GM19099 (cell line): ENCODE results near the gene HTT.

Experiments used
- POLR2A ChIP-seq: IDR thresholded peaks from 3 replicates; pipeline ENCODE4 v1.6.1; 2011; ENCODE audit warnings: low read depth; ENCODE audit not compliant: insufficient read length; ENCODE audit errors: extremely low read depth

HTT gene

DNA sequence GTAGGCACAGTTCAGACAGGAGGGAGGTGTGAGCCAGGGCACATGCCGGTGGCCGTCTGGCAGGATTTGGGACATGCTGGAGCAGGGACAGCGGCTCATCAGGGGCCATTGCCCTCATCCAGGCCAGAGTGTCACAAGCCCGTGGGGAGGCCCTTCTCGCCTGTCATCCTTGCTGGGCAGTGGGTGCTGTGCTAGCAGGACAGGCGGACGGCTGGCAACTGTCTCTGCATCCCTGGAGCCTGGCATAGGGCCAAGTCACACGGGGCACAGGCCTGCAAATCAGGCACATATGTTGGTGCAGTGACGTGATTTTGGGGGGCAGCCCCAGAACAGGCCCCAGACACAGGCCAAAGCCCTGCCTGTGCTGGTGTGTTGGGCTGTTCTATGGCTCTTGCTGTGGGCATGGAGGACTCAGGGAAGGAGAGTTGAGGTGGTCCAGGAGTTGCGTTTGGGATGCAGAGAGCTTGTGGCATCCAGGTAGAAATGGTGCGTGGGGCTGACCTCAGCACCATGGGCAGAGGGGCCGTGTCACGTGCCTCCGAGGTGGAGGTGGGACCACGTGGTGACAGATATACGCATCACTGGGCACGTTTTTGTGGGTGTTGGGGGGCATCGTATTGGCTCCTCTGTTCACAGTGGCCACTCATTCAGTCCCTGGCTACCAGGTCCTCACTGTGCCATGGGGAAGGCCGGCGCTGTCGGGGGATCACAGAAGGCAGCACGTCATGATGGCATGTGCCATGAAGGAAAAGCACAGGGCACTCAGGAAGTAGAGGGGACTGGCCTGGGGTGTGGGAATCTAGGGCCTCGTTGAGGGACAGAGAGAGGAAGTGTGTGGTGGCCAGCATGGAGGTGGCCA is 159.9 kb downstream of the HTT start:
- TF ChIP-seq POLR2A = no peak

DNA sequence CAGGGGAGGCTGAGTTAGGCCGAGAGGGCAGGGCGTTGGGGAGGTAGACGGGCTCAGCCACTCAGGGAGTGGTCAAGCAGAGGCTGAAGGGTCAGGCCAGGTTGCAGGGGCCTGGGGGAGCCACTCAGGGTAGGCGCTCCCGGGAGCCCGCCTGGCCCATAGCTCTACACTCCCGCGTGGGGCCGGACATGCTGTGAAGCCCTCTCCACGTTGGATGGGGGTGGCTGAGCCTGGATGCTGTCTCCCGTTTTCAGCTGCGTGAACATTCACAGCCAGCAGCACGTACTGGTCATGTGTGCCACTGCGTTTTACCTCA is 160.5 kb downstream of the HTT start:
- TF ChIP-seq POLR2A = no peak

DNA sequence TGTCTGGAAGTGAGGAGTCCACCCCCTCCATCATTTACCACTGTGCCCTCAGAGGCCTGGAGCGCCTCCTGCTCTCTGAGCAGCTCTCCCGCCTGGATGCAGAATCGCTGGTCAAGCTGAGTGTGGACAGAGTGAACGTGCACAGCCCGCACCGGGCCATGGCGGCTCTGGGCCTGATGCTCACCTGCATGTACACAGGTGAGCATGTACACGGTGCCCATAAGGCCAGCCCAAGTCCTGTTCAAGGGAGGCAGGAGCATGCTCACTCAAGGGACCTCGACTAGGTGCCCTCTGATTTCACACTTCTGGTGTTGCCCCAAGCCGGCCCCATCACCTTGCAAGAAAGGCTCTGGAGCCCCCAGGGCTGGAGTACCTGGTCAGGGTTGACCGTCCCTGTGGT is 161.1 kb downstream of the HTT start:
- no peak for TF ChIP-seq POLR2A

DNA sequence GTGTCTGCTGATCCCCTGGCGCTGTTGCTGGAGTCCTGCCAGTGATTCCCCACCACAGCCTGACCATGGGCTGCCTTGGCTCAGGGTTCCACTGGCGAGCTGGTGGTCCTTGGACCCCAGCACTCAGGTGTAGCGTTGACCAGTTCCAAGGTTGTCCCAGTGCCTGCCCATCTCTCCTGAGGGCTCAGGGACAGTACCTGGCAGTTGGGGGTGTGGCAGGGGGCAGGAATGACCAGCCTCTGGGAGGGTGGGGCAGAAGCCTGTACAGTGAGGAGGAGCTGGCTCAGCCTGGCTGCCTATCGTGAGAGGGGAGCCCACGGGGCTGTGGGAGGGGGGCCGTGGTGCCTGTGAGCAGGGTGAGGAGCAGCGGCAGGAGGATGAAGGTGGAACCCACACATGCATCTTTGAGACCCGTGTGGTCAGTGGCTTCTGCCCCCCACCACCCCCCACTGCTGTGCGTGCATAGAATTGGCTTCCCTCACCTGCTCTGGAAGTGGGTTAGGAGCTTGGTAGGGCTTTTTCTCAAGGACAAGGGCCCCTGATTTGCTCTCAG is 161.9 kb downstream of the HTT start:
- TF ChIP-seq POLR2A = no peak

DNA sequence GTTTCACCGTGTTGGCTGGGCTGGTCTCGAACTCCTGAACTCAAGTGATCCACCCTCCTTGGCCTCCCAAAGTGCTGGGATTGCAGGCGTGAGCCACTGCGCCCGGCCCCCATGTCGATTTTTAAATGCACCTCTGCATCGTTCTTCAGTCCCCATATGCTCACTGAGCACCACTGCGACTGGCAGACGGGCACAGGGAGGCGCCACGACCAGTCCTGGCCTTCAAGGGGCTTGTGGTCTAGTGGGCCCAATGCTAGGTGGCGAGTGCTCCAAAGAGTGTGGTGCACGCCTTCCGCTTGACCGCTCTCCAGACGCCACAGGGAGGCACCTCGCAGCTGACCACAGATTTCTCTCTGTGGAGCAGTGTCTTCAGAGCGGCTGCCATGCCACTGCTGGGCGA is 162.8 kb downstream of the HTT start:
- no peak for TF ChIP-seq POLR2A

DNA sequence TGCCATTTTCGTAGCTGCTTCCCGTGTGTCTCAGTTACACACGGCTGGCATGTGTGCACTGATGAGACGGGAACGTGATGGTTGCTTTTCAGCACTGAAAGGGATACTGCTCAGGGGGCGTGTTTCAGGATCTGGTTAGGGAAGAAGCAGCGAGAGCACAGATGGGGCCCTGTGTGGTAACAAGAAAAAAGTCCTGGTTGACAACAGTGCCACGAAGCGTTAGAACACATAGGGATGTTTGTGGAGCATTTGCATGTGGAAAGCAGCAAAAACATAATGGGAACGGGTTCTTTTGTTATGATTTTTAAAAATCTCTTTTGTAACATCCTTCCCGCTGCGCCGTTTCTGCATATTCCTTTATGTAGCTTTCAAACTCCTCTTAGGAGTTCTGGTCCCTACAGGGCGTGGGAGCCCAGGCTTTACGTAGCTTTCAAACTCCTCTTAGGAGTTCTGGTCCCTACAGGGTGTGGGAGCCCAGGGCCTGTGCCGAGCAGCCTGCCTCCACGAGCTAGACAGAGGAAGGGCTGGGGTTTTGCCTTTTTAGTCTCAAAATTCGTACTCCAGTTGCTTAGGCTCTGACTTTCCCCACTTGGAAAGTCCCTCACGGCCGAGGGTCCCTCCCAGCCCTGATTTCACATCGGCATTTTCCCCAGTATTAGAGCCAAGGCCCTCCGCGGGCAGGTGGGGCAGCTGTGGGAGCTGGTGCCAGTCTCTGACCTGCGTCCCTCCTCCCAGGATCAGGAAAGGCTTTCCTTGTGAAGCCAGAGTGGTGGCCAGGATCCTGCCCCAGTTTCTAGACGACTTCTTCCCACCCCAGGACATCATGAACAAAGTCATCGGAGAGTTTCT is 163.5 kb downstream of the HTT start:
- TF ChIP-seq POLR2A = no peak

DNA sequence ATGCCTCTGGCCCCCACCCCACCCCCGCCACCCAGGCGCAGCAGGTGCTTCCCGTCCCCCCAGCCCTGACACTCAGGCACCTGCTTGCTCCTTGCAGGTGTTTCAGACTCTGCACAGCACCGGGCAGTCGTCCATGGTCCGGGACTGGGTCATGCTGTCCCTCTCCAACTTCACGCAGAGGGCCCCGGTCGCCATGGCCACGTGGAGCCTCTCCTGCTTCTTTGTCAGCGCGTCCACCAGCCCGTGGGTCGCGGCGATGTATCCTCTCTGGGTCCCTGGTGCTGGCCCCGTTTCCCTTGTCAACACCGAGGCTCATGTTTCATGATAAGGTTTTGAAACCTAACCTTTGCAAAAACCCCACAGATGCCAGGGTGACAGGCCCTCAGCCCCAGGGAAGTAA is 164.2 kb downstream of the HTT start:
- TF ChIP-seq POLR2A = no peak

DNA sequence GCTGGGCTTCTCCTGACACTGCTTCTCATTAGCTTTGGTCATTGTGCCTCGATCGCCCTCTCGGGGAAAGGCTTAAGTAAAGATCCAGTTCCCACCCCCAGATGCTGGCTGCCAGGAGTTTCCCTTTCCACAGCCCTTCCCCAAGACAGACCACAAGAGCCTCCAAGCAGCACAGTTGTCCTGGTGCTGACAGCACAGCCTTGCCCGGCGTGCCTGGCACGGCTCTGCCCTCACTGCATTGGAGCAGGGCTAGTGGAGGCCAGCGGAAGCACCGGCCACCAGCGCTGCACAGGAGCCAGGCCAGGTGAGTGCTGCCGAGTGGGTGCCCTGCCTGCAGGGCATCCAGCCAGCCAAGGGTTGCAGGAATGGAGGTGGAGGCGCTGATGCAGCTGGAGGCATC is 164.8 kb downstream of the HTT start:
- no peak for TF ChIP-seq POLR2A

DNA sequence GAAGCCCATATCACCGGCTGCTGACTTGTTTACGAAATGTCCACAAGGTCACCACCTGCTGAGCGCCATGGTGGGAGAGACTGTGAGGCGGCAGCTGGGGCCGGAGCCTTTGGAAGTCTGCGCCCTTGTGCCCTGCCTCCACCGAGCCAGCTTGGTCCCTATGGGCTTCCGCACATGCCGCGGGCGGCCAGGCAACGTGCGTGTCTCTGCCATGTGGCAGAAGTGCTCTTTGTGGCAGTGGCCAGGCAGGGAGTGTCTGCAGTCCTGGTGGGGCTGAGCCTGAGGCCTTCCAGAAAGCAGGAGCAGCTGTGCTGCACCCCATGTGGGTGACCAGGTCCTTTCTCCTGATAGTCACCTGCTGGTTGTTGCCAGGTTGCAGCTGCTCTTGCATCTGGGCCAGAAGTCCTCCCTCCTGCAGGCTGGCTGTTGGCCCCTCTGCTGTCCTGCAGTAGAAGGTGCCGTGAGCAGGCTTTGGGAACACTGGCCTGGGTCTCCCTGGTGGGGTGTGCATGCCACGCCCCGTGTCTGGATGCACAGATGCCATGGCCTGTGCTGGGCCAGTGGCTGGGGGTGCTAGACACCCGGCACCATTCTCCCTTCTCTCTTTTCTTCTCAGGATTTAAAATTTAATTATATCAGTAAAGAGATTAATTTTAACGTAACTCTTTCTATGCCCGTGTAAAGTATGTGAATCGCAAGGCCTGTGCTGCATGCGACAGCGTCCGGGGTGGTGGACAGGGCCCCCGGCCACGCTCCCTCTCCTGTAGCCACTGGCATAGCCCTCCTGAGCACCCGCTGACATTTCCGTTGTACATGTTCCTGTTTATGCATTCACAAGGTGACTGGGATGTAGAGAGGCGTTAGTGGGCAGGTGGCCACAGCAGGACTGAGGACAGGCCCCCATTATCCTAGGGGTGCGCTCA is 165.8 kb downstream of the HTT start:
- TF ChIP-seq POLR2A = no peak

DNA sequence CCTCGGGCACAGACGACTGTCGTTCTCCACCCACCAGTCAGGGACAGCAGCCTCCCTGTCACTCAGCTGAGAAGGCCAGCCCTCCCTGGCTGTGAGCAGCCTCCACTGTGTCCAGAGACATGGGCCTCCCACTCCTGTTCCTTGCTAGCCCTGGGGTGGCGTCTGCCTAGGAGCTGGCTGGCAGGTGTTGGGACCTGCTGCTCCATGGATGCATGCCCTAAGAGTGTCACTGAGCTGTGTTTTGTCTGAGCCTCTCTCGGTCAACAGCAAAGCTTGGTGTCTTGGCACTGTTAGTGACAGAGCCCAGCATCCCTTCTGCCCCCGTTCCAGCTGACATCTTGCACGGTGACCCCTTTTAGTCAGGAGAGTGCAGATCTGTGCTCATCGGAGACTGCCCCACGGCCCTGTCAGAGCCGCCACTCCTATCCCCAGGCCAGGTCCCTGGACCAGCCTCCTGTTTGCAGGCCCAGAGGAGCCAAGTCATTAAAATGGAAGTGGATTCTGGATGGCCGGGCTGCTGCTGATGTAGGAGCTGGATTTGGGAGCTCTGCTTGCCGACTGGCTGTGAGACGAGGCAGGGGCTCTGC is 166.5 kb downstream of the HTT start:
- TF ChIP-seq POLR2A = no peak

DNA sequence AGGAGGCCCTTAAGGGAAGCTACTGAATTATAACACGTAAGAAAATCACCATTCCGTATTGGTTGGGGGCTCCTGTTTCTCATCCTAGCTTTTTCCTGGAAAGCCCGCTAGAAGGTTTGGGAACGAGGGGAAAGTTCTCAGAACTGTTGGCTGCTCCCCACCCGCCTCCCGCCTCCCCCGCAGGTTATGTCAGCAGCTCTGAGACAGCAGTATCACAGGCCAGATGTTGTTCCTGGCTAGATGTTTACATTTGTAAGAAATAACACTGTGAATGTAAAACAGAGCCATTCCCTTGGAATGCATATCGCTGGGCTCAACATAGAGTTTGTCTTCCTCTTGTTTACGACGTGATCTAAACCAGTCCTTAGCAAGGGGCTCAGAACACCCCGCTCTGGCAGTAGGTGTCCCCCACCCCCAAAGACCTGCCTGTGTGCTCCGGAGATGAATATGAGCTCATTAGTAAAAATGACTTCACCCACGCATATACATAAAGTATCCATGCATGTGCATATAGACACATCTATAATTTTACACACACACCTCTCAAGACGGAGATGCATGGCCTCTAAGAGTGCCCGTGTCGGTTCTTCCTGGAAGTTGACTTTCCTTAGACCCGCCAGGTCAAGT is 167.5 kb downstream of the HTT start:
- no peak for TF ChIP-seq POLR2A

DNA sequence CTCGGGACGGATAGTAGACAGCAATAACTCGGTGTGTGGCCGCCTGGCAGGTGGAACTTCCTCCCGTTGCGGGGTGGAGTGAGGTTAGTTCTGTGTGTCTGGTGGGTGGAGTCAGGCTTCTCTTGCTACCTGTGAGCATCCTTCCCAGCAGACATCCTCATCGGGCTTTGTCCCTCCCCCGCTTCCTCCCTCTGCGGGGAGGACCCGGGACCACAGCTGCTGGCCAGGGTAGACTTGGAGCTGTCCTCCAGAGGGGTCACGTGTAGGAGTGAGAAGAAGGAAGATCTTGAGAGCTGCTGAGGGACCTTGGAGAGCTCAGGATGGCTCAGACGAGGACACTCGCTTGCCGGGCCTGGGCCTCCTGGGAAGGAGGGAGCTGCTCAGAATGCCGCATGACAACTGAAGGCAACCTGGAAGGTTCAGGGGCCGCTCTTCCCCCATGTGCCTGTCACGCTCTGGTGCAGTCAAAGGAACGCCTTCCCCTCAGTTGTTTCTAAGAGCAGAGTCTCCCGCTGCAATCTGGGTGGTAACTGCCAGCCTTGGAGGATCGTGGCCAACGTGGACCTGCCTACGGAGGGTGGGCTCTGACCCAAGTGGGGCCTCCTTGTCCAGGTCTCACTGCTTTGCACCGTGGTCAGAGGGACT is 168.8 kb downstream of the HTT start:
- no peak for TF ChIP-seq POLR2A

DNA sequence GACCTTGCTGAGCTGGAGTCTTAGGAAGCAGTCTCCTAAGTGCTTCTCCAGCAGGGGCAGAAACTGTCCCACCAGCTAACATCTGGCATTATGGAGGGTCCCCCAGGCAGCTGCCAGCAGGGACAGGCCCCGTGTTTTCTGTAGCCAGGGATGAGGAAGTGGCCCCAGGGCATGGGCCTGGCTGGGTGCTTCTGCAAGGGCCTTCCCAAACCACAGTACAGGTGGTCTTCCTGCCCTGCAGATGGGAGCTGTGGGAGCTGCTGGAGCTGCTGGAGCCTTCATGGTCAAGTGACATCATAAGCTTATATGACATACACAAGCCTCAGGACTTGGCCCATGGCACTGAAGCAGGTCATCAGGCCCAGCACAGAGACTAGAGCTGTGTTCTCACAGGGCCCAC is 169.5 kb downstream of the HTT start:
- no peak for TF ChIP-seq POLR2A

DNA sequence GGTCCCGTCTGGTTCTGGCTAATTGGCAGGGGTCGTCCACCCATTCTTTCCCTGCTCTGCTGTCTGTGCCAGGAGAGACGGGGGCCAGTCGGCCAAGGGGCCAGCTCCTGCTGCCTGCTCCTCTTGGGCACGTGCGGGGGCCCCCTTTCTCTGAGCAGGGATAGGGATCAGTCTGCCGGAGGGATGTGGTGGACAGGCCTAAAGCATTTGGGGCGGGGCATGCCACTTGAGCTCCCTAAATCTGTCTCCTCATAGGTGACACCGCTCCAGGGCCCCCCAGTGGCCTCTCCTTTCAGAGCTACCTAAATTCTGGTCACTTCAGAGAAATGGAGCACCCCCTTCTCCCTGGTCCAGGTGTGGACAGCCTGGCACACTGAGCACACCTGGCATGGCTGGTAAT is 170.3 kb downstream of the HTT start:
- TF ChIP-seq POLR2A = no peak
